ENCODE data around the gene MAP4.

DNA sequence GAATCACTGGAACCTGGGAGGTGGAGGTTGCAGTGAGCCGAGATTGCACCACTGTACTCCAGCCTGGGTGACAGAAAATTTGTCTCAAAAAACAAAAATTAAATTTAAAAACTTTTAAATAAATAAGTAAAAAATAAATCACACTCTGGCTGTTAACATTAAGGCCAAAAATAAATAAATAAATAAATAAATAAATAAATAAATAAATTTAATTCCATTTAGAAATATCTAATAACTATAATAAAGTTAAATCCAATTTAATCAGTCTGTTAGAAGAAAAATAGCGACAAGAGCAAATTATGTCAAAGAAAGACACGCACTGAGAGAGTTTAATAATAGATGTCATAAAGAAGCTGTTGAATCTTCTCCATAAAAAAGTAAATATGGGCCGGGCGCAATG, 13.4 kb downstream of the MAP4 start:
- TF ChIP-seq BCL11A (tag by site-specific recombination; IDR thresholded peaks at IDR 0.05; ENCODE audit: low read depth) (no peak), ZNF155 (tag by site-specific recombination; IDR thresholded peaks at IDR 0.05) (no peak), ZNF473 (tag by site-specific recombination; IDR thresholded peaks at IDR 0.05) (no peak), SP7 (tag by site-specific recombination; IDR thresholded peaks at IDR 0.05) (no peak)
- TF ChIP-seq, protein P1, sequence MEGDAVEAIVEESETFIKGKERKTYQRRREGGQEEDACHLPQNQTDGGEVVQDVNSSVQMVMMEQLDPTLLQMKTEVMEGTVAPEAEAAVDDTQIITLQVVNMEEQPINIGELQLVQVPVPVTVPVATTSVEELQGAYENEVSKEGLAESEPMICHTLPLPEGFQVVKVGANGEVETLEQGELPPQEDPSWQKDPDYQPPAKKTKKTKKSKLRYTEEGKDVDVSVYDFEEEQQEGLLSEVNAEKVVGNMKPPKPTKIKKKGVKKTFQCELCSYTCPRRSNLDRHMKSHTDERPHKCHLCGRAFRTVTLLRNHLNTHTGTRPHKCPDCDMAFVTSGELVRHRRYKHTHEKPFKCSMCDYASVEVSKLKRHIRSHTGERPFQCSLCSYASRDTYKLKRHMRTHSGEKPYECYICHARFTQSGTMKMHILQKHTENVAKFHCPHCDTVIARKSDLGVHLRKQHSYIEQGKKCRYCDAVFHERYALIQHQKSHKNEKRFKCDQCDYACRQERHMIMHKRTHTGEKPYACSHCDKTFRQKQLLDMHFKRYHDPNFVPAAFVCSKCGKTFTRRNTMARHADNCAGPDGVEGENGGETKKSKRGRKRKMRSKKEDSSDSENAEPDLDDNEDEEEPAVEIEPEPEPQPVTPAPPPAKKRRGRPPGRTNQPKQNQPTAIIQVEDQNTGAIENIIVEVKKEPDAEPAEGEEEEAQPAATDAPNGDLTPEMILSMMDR (tag by site-specific recombination; IDR thresholded peaks at IDR 0.05) = no peak
- TF ChIP-seq, protein P2, sequence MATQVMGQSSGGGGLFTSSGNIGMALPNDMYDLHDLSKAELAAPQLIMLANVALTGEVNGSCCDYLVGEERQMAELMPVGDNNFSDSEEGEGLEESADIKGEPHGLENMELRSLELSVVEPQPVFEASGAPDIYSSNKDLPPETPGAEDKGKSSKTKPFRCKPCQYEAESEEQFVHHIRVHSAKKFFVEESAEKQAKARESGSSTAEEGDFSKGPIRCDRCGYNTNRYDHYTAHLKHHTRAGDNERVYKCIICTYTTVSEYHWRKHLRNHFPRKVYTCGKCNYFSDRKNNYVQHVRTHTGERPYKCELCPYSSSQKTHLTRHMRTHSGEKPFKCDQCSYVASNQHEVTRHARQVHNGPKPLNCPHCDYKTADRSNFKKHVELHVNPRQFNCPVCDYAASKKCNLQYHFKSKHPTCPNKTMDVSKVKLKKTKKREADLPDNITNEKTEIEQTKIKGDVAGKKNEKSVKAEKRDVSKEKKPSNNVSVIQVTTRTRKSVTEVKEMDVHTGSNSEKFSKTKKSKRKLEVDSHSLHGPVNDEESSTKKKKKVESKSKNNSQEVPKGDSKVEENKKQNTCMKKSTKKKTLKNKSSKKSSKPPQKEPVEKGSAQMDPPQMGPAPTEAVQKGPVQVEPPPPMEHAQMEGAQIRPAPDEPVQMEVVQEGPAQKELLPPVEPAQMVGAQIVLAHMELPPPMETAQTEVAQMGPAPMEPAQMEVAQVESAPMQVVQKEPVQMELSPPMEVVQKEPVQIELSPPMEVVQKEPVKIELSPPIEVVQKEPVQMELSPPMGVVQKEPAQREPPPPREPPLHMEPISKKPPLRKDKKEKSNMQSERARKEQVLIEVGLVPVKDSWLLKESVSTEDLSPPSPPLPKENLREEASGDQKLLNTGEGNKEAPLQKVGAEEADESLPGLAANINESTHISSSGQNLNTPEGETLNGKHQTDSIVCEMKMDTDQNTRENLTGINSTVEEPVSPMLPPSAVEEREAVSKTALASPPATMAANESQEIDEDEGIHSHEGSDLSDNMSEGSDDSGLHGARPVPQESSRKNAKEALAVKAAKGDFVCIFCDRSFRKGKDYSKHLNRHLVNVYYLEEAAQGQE (tag by site-specific recombination; IDR thresholded peaks at IDR 0.05) = peak; percentile 59; the same call in 1 of the 2 replicates

Data from HEK293 (cell line).